HepG2 (cell line): Measurements from ENCODE around the gene SIRT1. TPM values are rescaled to one million over a fixed set of nuclear protein-coding genes. Genes with fewer than 3 reads are reported as not detected.

ENCODE experiments used
- ARID3A ChIP-seq: IDR thresholded peaks from 2 replicates; pipeline ENCODE4 v1.6.1; 2012; ENCODE audit warnings: low read depth, low read length, improper control_type of control experiment
- ARID5B ChIP-seq: IDR thresholded peaks from 2 replicates; pipeline ENCODE4 v1.4.0; 2020; ENCODE audit warnings: mild to moderate bottlenecking, missing genetic modification reagents
- ATM ChIP-seq: fragments of 450-650 bp; IDR thresholded peaks from 2 replicates; pipeline ENCODE4 v1.7.1; 2017; ENCODE audit warnings: mild to moderate bottlenecking, borderline replicate concordance
- GLMP ChIP-seq: sonication (generic); formaldehyde crosslinking; IDR thresholded peaks from 2 replicates; pipeline ENCODE4 v1.9.0; 2021; ENCODE audit warnings: missing genetic modification reagents, mild to moderate bottlenecking, borderline replicate concordance
- HOXA3 ChIP-seq: sonication (generic); formaldehyde crosslinking; IDR thresholded peaks from 2 replicates; pipeline ENCODE4 v1.5.0; 2020; ENCODE audit warnings: missing genetic modification reagents
- ZHX2 ChIP-seq, 2 experiments: sonication (generic) in 1 of 2; formaldehyde crosslinking in 1 of 2; IDR thresholded peaks; 2 replicates each; pipeline versions ENCODE4 v1.6.1 to v1.9.0; 2014 to 2022; ENCODE audit warnings: antibody characterized with exemption in 1 of 2, borderline replicate concordance in 1 of 2, inconsistent platforms in 1 of 2, low read depth in 1 of 2, missing genetic modification reagents in 1 of 2
- ZKSCAN5 ChIP-seq: sonication (generic); formaldehyde crosslinking; IDR thresholded peaks from 2 replicates; pipeline ENCODE4 v1.5.1; 2020; ENCODE audit warnings: mild to moderate bottlenecking, missing genetic modification reagents
- ZNF460 ChIP-seq: sonication (generic); formaldehyde crosslinking; IDR thresholded peaks from 2 replicates; pipeline ENCODE4 v1.5.1; 2020; ENCODE audit warnings: missing genetic modification reagents, mild to moderate bottlenecking, borderline replicate concordance
- ZNF619 ChIP-seq: sonication (generic); formaldehyde crosslinking; IDR thresholded peaks from 2 replicates; pipeline ENCODE4 v1.4.0; 2020; ENCODE audit warnings: mild to moderate bottlenecking, missing genetic modification reagents
- ZNF800 ChIP-seq: sonication (generic); formaldehyde crosslinking; IDR thresholded peaks from 2 replicates; pipeline ENCODE4 v1.4.0; 2020; ENCODE audit warnings: missing genetic modification reagents
- ZNF883 ChIP-seq: sonication (generic); formaldehyde crosslinking; IDR thresholded peaks from 2 replicates; pipeline ENCODE4 v1.5.1; 2020; ENCODE audit warnings: mild to moderate bottlenecking, missing genetic modification reagents; ENCODE audit errors: not compliant biosample characterization
- ZNF891 ChIP-seq: sonication (generic); formaldehyde crosslinking; IDR thresholded peaks from 2 replicates; pipeline ENCODE4 v1.5.0; 2020; ENCODE audit warnings: mild to moderate bottlenecking, missing genetic modification reagents
- ZSCAN9 ChIP-seq: IDR thresholded peaks from 2 replicates; pipeline ENCODE4 v1.6.1; 2016; ENCODE audit warnings: borderline replicate concordance
- polyA plus RNA-seq, 8 experiments: library from polyadenylated mRNA; depleted of rRNA in 3 of 8; stranded (reverse) in 7 of 8; unstranded in 1 of 8; fragments of >200 nt; fragmentation: Illumina TruSeq in 4 of 8; extraction: Trizol in 4 of 8; gene quantifications; 2 replicates each; pipeline versions ENCODE4 v1.2.1 to v1.2.3, GENCODE V29; 2011 to 2016; ENCODE audit warnings: low read depth in 4 of 8, missing spikeins in 1 of 8, mixed read lengths in 1 of 8; ENCODE audit not compliant: insufficient read depth in 1 of 8
- total RNA-seq, 5 experiments: library from RNA; depleted of rRNA; stranded (reverse); fragments of >200 nt; fragmentation: Illumina TruSeq; extraction: Trizol; gene quantifications; 2 replicates each; pipeline ENCODE4 v1.2.3, GENCODE V29; 2016; ENCODE audit warnings: low read depth in 1 of 5

Gene SIRT1
- total and polyA plus RNA-seq, 2 of the 13 experiments (the other 11 are each of a cell fraction or from before 2014, with no cell fraction given), result 9.4 to 10.2 TPM

GRCh38 chr10:67849331-67850011, 35.0 kb upstream of the SIRT1 start (continued):
- TF ChIP-seq ARID3A (no peak), ZNF800 (CRISPR knock-in tag) (no peak), GLMP (CRISPR knock-in tag) (no peak), ZNF619 (0 out of 2 replicates have a peak, but pooled peaks have one; percentile 30), ZSCAN9 (0 out of 2 replicates have a peak, but pooled peaks have one; percentile 53), ATM (no peak), ZKSCAN5 (CRISPR knock-in tag) (no peak), ZHX2 (IDR thresholded peaks at IDR 0.05; ENCODE audit: low read depth) (no peak), ZHX2 (CRISPR knock-in tag; IDR thresholded peaks at IDR 0.05; ENCODE audit: borderline replicate concordance) (no peak), ZNF460 (no peak), ZNF883 (CRISPR knock-in tag) (peak; percentile 53), ZNF891 (CRISPR knock-in tag) (0 out of 2 replicates have a peak, but pooled peaks have one; percentile 35), ARID5B (CRISPR knock-in tag) (no peak), HOXA3 (peak; percentile 78; the same call in 1 of the 2 replicates)
